ENCODE data around the gene SUPT16H.
"Not testable (repeated sequence)": the region's sequence is repeated elsewhere in the genome, so short reads cannot be mapped to it uniquely, and the experiment has no call there.

SUPT16H gene

GRCh38 chr14:21367582-21368144 is 16.2 kb downstream of the SUPT16H start:
- no peak for DNase-seq (ENCODE audit: low read depth in 2 of 2, low spot score in 1 of 2)

DNA sequence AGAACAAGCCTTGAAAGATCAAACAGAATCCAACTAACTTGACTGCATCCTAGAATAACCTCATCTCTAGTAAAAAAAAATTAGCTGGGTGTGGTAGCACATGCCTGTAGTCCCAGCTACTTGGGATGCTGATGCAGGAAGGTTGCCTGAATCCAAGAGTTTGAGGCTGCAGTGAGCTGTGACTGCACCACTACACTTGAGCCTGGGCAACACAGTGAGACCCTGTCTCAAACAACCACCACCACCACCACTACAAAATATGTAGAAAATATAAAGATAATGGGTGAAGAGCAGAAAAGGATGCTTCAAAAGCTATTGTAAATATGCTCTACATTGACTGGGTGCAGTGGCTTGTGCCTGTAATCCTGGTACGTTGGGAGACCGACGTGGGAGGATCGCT is 27.3 kb downstream of the SUPT16H start:
- DNase-seq (ENCODE audit: low read depth in 2 of 2, low spot score in 1 of 2) = no peak

DNA sequence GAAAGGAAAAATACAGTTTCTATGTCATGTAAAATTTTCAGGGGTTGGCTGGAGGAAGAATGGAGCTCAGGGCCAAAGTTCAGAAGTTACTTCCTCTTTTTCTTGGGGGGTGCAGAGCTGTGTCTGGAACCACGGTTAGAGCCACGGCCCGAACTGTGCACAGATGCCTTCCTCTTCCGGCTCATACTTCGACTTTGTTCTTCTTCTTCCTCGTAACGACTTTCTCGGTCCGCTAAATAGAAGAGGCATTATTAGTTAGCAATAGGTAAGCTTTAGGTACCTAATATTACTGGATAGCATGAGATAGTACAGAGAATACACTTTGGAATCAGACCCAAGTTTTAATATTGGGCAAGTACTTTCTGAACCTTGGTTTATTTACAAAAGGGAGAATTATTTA is 31.2 kb downstream of the SUPT16H start:
- no peak for DNase-seq (ENCODE audit: low read depth in 2 of 2, low spot score in 1 of 2)

- no peak for DNase-seq (ENCODE audit: low read depth in 2 of 2, low spot score in 1 of 2)
These were observed 33.3 kb downstream of the SUPT16H start for GRCh38 chr14:21350539-21350938.

DNA sequence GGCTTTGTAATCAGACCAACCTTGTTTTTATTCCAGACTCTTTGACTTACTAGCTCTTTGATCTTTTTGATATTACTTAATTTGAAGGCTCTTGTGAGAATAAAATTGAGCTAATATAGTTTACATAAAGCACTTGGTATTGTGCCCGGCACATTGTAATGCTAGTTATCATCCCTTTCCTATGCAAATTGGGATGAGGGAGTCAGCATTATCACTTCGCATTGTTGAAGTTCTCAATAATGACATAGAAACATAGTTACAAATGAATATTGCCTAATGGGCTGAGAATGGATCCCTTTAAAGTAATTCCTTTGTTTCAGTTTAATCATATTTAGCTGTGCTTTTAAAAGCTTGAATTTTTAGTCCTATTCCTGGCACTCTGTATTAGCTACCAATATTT is 36.6 kb downstream of the SUPT16H start:
- DNase-seq (ENCODE audit: low read depth in 2 of 2, low spot score in 1 of 2) = no peak

DNA sequence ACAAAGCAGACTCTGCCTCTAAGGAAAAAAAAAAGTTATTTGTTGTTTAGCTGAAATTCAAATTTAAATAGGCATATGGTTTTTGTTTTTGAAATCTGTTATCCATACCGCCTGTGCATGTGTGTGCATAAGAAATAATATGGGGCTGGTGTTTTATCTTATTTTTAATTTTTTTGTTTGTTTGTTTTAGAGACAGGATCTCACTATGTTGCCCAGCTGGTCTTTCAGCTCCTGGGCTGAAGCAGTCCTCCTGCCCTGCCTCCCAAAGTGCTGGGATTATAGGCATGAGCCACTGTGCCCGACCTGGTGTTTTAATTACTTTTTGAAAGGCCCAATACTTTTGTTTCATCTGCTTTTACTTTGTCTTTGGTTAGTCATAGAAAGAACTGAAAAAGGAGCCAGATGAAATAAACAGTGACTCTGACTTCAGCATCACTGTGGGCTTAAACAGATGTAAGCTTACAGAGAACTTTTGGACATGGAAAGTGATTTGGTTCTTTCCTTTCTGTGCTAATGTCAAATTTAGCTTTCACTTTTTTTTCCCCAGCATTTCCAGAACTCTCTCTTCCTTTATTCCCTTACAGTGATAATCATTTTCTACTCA is 37.2 kb downstream of the SUPT16H start:
- no peak for DNase-seq (ENCODE audit: low read depth in 2 of 2, low spot score in 1 of 2)

GRCh38 chr14:21343035-21343794 is 40.6 kb downstream of the SUPT16H start:
- no peak for DNase-seq (ENCODE audit: low read depth in 2 of 2, low spot score in 1 of 2)

GRCh38 chr14:21334202-21334906 is 49.5 kb downstream of the SUPT16H start:
- no peak for DNase-seq (ENCODE audit: low read depth in 2 of 2, low spot score in 1 of 2)

- DNase-seq (ENCODE audit: low read depth in 2 of 2, low spot score in 1 of 2) = no peak
These were observed 50.9 kb downstream of the SUPT16H start for GRCh38 chr14:21332950-21333349.

GRCh38 chr14:21326972-21327371 is 56.8 kb downstream of the SUPT16H start:
- DNase-seq (ENCODE audit: low read depth in 2 of 2, low spot score in 1 of 2) = no peak

DNA sequence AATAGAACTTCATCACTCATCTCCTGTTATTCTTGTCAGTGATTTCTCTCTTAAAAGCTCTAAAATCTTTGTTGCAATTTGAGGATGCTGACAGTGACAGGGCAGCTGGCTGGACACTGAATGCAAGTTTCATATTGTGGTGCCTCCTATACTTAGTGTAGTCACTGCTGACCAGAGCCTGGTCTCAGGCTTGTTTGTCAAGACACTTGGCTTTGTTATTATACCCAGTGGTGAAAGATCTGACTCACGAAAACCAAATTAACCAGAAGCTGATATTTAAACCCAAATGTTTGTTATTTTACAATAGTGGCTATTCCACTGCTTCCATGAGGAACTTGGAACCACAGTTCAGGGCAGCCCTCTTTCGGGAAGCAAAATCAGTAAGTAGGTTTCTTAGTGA is 61.1 kb downstream of the SUPT16H start:
- no peak for DNase-seq (ENCODE audit: low read depth in 2 of 2, low spot score in 1 of 2)

DNA sequence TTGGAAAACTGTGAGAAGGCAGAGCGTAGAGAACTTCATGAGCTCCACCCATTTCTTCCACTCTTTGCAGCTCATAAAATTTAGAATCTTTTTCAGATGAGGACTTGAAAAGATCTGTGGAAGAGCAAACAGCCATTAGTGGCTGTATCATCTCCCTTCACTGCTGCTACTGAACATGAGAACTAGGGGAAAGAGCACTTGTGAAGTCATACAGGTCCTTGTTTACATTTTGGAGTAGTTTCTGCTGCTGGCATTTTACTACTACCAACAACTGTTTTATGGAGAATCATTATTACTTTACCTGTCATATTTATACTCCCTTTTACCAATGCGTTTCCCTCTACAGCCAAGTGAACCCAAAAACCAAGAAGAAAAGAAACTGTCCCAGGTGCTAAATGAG is 62.9 kb downstream of the SUPT16H start:
- no peak for DNase-seq (ENCODE audit: low read depth in 2 of 2, low spot score in 1 of 2)

- DNase-seq (ENCODE audit: low read depth in 2 of 2, low spot score in 1 of 2) = no peak
These were observed 66.4 kb downstream of the SUPT16H start for GRCh38 chr14:21317398-21317797.

- no peak for DNase-seq (ENCODE audit: low read depth in 2 of 2, low spot score in 1 of 2)
These were observed 70.3 kb downstream of the SUPT16H start for GRCh38 chr14:21313512-21313911.

- no peak for DNase-seq (ENCODE audit: low read depth in 2 of 2, low spot score in 1 of 2)
These were observed 72.2 kb downstream of the SUPT16H start for GRCh38 chr14:21311614-21312013.

DNA sequence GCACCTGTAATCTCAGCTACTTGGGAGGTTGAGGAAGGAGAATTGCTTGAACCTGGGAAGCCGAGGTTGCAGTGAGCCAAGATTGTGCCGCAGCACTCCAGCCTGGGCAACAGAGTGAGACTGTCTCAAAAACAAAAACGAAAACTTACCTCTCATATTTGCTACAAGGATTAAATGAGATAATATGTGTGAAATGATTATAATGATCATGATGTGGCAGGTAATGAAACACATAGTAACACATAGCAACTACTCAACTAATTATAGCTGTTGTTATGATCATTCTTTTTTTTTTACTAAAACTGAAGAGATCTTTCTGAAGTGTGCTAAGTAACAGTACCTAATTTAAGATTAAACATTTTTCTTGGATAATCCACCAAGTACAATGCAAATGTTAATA is 73.9 kb downstream of the SUPT16H start:
- no peak for DNase-seq (ENCODE audit: low read depth in 2 of 2, low spot score in 1 of 2)

GRCh38 chr14:21309238-21309636 is 74.6 kb downstream of the SUPT16H start:
- DNase-seq (ENCODE audit: low read depth in 2 of 2, low spot score in 1 of 2) = no peak

- peak; percentile 25 to 54 for DNase-seq (ENCODE audit: low read depth in 2 of 2, low spot score in 1 of 2)
These were observed 75.2 kb downstream of the SUPT16H start for GRCh38 chr14:21308479-21309237.

DNA sequence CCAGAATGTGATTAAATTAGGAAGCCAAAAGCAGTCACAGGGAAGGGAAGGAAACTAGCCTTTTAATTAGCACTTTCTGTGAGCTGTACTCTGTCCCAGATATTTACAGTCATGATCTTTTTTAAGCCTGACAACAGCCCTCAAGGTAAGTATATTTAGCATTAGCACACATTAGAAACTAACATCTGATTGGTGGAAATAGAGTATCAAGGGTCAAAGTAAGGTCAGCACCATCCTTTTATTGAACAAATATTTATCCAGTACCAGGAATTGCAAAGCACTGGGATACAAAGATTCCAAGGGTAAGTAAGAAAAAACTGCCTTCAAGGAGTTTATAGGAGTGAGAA is 75.7 kb downstream of the SUPT16H start:
- no peak for DNase-seq (ENCODE audit: low read depth in 2 of 2, low spot score in 1 of 2)

DNA sequence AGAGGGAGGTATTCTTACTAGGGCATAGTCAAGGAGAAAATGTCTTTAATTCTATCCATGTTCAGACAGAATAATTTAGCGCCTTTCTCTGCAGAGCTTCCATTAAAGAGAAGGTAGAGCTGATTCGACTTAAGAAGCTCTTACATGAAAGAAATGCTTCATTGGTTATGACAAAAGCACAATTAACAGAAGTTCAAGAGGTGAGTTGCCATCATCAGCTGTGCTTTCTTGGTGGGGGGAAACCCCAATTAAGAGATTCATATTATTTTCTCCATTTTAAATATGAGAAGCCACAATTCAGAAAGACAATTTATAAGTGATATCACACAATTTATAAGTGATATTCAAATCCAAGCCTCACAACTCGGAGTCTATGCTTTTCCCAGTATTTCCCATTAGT is 76.2 kb downstream of the SUPT16H start:
- no peak for DNase-seq (ENCODE audit: low read depth in 2 of 2, low spot score in 1 of 2)

DNA sequence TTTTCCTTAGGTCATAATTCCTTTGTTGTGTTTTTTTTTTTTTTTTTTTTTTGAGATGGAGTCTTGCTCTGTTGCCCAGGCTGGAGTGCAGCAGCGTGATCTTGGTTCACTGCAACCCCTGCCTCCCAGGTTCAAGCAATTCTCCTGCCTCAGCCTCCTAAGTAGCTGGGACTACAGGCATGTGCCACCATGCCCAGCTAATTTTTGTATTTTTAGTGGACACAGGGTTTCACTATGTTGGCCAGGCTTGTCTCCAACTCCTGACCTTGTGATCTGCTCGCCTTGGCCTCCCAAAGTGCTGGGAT is 81.0 kb downstream of the SUPT16H start:
- DNase-seq (ENCODE audit: low read depth in 2 of 2, low spot score in 1 of 2) = not testable (repeated sequence)
